WTC11 (cell line): ENCODE data around the gene GPR68.

Experiments used
- CREB1 ChIP-seq: sonication (generic); formaldehyde crosslinking; IDR thresholded peaks from 2 replicates; pipeline ENCODE4 v1.8.0; 2023; ENCODE audit warnings: mild to moderate bottlenecking, missing genetic modification reagents
- MYBL2 ChIP-seq: sonication (generic); formaldehyde crosslinking; IDR thresholded peaks from 2 replicates; pipeline ENCODE4 v1.8.1; 2023; ENCODE audit warnings: mild to moderate bottlenecking, moderate library complexity, missing genetic modification reagents
- NFYB ChIP-seq: sonication (generic); formaldehyde crosslinking; conservative IDR thresholded peaks from 2 replicates; pipeline ENCODE4 v1.8.0; 2022; ENCODE audit warnings: low read depth, missing genetic modification reagents
- ZNF121 ChIP-seq: sonication (generic); formaldehyde crosslinking; IDR thresholded peaks from 2 replicates; pipeline ENCODE4 v1.8.0; 2023; ENCODE audit warnings: missing genetic modification reagents
- ZNF423 ChIP-seq: fragments of 250-450 bp; sonication (Bioruptor Pico); IDR thresholded peaks from 2 replicates; pipeline ENCODE4 v2.1.2; 2022; ENCODE audit warnings: mild to moderate bottlenecking, moderate library complexity
- TF ChIP-seq, protein P1 (sequence below): fragments of 200-600 bp; IDR thresholded peaks from 2 replicates; pipeline ENCODE4 v1.8.0; 2022; ENCODE audit warnings: antibody characterized with exemption
- TF ChIP-seq, protein P2 (sequence below): sonication (generic); formaldehyde crosslinking; IDR thresholded peaks from 2 replicates; pipeline ENCODE4 v1.8.1; 2023; ENCODE audit warnings: mild to moderate bottlenecking, missing genetic modification reagents

- TF ChIP-seq ZNF121 (CRISPR knock-in tag) (no peak), ZNF423 (CRISPR knock-in tag) (no peak), MYBL2 (no peak), CREB1 (CRISPR knock-in tag) (no peak), NFYB (CRISPR knock-in tag) (no peak)
- TF ChIP-seq, protein P1, sequence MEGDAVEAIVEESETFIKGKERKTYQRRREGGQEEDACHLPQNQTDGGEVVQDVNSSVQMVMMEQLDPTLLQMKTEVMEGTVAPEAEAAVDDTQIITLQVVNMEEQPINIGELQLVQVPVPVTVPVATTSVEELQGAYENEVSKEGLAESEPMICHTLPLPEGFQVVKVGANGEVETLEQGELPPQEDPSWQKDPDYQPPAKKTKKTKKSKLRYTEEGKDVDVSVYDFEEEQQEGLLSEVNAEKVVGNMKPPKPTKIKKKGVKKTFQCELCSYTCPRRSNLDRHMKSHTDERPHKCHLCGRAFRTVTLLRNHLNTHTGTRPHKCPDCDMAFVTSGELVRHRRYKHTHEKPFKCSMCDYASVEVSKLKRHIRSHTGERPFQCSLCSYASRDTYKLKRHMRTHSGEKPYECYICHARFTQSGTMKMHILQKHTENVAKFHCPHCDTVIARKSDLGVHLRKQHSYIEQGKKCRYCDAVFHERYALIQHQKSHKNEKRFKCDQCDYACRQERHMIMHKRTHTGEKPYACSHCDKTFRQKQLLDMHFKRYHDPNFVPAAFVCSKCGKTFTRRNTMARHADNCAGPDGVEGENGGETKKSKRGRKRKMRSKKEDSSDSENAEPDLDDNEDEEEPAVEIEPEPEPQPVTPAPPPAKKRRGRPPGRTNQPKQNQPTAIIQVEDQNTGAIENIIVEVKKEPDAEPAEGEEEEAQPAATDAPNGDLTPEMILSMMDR = no peak
- TF ChIP-seq, protein P2, sequence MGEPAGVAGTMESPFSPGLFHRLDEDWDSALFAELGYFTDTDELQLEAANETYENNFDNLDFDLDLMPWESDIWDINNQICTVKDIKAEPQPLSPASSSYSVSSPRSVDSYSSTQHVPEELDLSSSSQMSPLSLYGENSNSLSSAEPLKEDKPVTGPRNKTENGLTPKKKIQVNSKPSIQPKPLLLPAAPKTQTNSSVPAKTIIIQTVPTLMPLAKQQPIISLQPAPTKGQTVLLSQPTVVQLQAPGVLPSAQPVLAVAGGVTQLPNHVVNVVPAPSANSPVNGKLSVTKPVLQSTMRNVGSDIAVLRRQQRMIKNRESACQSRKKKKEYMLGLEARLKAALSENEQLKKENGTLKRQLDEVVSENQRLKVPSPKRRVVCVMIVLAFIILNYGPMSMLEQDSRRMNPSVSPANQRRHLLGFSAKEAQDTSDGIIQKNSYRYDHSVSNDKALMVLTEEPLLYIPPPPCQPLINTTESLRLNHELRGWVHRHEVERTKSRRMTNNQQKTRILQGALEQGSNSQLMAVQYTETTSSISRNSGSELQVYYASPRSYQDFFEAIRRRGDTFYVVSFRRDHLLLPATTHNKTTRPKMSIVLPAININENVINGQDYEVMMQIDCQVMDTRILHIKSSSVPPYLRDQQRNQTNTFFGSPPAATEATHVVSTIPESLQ = no peak
These were observed 39.2 kb upstream of the GPR68 start for GRCh38 chr14:91283666-91284065.
